Neural progenitor cell (in vitro differentiated cells): ENCODE measurements around the gene KNL1.

Experiments
- CTCF ChIP-seq: fragments of 200-600 bp; sonication (generic); IDR thresholded peaks from 2 replicates; pipeline ENCODE4 v1.5.1; 2017; ENCODE audit warnings: antibody characterized with exemption, mild to moderate bottlenecking
- EZH2 ChIP-seq: fragments of 200-600 bp; sonication (generic); IDR thresholded peaks from 2 replicates; pipeline ENCODE4 v1.6.1; 2017; ENCODE audit warnings: antibody characterized with exemption, mild to moderate bottlenecking, moderate library complexity
- EZH2phosphoT487 ChIP-seq: fragments of 200-600 bp; sonication (generic); IDR thresholded peaks from 2 replicates; pipeline ENCODE4 v1.6.1; 2017; ENCODE audit warnings: antibody characterized with exemption

- TF ChIP-seq EZH2 (no peak), CTCF (no peak), EZH2phosphoT487 (no peak)
These were observed 34.9 kb upstream of the KNL1 start for GRCh38 chr15:40558952-40559742.
